Neural progenitor cell (in vitro differentiated cells): ENCODE data around the gene SNX7.

Experiments used
- CTCF ChIP-seq: fragments of 200-600 bp; sonication (generic); IDR thresholded peaks from 2 replicates; pipeline ENCODE4 v1.5.1; 2017; ENCODE audit warnings: antibody characterized with exemption, mild to moderate bottlenecking
- EZH2 ChIP-seq: fragments of 200-600 bp; sonication (generic); IDR thresholded peaks from 2 replicates; pipeline ENCODE4 v1.6.1; 2017; ENCODE audit warnings: antibody characterized with exemption, mild to moderate bottlenecking, moderate library complexity
- EZH2phosphoT487 ChIP-seq: fragments of 200-600 bp; sonication (generic); IDR thresholded peaks from 2 replicates; pipeline ENCODE4 v1.6.1; 2017; ENCODE audit warnings: antibody characterized with exemption

DNA sequence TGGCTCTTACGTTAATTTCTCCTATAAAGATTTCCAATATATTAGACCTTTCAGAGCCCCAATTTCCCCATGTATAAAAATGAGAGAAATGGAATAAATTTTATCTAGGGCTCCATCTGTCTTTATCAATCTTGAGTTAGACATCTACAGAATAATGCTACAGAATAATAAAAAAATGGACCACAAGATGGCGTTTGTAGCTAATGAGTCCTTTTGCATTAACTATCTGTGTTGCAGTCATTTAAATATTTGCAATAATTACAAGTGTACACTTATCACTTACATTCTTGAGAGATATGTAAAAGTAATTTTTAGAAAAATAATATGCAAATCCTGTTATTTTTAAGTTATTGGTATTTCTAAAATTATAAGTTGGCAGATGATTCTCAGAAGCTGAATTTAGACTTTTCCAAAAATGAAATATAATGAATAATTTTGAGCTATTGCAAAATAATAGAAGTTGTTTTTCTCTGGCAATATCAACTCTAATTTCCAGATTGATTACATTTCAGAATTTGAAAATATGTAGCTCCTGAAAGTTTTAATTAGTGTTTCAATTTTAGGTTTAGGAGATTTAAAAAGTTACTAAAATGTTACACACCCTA lies 87.7 kb downstream of the SNX7 start:
- peak; percentile 56 for TF ChIP-seq CTCF
- no peak for TF ChIP-seq EZH2
- TF ChIP-seq EZH2phosphoT487, result no peak
